GM18873 (cell line): ENCODE measurements around the gene PNLIPRP1.

Experiments
- ATAC-seq: cut with Tn5 transposase; IDR thresholded peaks from one replicate; pipeline ENCODE4 v1.9.1; 2021; ENCODE audit warnings: mild to moderate bottlenecking, moderate library complexity, moderate number of reproducible peaks; ENCODE audit not compliant: unreplicated experiment, low FRiP score

PNLIPRP1 gene

DNA sequence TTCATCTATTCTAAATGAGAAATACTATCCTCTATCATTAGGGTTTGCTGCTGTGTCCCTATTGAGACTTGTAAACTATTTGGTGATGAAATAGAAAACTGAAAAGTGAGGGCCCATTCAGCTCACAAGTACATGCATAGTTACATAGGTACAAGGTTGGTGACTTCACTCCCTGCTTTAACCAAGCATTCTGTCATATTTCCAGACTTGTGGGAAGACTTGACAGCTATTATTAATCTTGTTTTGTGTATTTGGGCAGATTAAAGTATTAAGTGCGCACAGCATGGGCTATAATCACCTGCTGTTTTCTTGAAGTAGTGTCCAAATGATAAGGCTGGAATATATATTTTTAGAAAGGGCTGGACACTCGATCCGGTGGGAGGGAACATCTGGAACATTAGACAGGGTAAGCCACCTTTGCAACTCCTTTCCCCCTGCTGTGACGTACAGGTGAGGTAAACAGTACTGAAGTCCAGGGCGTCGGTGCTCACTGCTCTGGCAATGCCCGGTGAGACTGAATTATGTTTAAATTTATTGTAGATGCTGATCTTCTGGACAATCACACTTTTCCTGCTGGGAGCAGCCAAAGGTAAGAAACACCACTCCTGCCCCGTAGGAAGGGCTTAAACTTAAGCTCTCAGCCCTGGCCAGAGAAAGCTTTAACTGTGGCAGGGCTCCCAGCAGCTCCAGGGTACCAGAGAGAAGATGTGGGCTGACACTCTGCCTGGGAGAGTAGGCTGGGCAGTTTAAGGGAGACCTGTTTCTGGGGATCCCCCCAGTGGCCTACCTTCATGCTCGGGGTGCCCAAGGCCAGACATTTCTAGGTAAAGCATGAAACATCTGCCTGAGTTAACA lies at the start of gene PNLIPRP1:
PNLIPRP1 (plus strand) TSS at position 370 of the 855 bp plus-strand sequence; CDS start at position 541, 171 bp downstream.
- ATAC-seq = no peak

GRCh38 chr10:116542007-116542677 lies 48.6 kb upstream of the PNLIPRP1 start:
- ATAC-seq = no peak

- ATAC-seq = no peak
Measured at GRCh38 chr10:116545122-116545521, 45.6 kb upstream of the PNLIPRP1 start.

GRCh38 chr10:116545756-116546155 lies 45.0 kb upstream of the PNLIPRP1 start, which contains the start of gene PNLIP:
PNLIP (plus strand) TSS chr10:116545931; CDS start chr10:116546093, 162 bp downstream.
- ATAC-seq = no peak

GRCh38 chr10:116548301-116548700 lies 42.5 kb upstream of the PNLIPRP1 start:
- ATAC-seq = no peak

DNA sequence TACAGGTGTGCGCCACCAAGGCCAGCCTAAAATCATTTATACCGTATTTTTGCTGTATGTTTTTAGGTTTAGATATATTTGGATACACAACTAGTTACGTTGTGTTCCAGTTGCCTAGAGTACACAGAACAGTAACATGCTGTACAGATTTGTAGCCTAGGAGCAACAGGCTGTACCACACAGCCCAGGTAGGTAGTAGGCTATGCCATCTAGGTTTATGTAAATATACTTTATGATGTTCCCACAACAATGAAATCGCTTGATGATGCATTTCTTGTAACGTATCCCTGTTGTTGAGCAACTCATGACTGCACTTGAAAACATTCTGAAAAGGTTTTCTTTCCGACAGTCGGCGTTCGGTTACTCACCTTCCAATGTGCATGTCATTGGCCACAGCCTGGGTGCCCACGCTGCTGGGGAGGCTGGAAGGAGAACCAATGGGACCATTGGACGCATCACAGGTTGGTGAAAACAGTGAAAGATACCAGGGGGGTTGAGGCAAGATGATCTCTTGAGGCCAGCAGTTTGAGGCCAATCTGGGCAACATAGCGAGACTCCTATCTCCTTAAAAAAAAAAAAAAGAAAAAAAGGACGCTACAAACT lies 37.3 kb upstream of the PNLIPRP1 start:
- ATAC-seq = no peak

- no peak for ATAC-seq
Measured at GRCh38 chr10:116554628-116555027, 36.1 kb upstream of the PNLIPRP1 start.

- no peak for ATAC-seq
Measured at GRCh38 chr10:116555880-116556279, 34.9 kb upstream of the PNLIPRP1 start.

- no peak for ATAC-seq
Measured at GRCh38 chr10:116557305-116557880, 33.4 kb upstream of the PNLIPRP1 start.

- no peak for ATAC-seq
Measured at GRCh38 chr10:116565534-116565933, 25.2 kb upstream of the PNLIPRP1 start.

GRCh38 chr10:116566932-116567331 lies 23.8 kb upstream of the PNLIPRP1 start:
- ATAC-seq = no peak

- ATAC-seq = no peak
Measured at GRCh38 chr10:116567335-116567734, 23.4 kb upstream of the PNLIPRP1 start.

DNA sequence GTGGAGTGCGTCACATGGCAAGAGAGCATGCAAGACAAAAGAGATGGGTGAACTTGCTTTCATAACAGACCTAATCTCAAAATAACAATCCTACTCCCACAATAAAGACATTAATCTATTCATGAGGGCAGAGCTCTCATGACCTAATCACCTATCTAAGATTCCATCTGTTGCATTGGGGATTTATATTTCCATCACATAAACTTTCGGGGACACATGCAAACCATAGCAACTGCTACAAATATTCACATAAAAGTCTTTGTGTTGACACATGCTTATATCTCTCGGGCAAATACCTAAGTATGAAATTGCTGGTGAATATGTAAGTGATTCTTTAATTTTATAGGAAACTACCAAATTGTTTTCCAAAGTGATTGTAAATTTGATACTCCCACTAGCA lies 16.0 kb upstream of the PNLIPRP1 start:
- ATAC-seq = no peak

- ATAC-seq = no peak
Measured at GRCh38 chr10:116587878-116588591, 2.7 kb upstream of the PNLIPRP1 start.

DNA sequence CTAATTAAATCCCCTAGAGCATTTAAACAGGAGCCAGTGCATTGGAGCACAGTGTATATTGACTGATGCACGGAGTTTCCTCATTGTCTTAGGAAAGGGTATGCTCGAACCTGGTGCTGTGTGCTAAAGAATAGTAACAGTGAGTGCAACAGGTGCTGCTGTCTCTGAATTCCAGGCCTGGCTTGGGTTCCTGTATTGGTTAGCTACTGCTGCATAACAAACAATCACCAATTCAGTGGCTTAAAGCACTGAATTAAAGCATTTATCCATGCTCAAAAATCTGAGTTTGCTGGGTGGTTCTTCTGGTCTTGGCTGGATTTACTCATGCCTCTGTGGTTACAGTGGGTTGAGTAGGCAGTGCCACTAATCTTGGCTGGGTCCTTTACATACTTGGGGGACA lies 1.8 kb upstream of the PNLIPRP1 start:
- ATAC-seq = no peak

DNA sequence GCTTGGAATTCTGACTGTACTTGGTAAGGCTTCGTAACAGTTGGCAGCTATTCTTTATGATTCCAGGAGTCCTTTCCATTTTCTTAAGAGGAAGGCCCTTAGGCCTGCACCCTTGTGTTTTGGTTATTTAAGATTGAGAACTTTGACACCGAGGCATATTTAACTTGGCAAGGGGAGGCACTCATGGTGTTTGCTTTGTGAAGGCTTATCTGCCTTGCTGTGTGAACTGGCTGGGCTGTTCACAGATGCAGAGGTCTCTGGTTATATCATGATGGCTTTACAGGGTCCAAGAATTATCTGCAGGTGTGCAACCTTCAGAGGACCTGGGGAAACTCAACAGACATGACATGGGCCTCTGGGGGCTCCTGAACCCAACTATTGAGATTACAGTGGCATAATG lies 833 bp upstream of the PNLIPRP1 start:
- ATAC-seq = no peak

DNA sequence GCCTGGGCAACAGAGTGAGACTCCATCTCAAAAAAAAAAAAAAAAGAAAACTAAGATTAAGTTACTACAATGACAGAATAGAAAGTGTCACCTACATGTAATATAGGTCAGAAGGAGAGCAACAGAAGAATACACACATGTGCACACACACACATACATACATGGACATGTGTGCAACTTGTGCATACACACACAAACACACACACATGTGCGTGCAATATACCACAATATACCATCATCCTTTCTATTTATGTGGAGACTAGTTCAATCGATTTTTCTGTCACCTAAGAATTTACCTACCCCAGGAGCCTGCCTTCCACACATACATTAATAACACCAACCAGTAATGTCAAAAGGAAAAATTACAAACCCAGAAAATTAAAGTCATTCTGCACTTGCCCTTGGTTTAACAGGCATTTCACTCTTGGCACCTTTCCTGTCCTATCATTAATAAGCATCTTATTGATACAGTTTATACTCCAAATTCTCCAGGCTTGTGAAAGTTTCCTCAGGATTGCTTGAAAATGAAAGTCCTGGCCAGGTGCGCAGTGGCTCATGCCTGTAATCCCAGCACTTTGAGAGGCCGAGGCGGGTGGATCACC lies 2.5 kb downstream of the PNLIPRP1 start:
- ATAC-seq = no peak

GRCh38 chr10:116594525-116595035 lies 3.8 kb downstream of the PNLIPRP1 start:
- no peak for ATAC-seq

DNA sequence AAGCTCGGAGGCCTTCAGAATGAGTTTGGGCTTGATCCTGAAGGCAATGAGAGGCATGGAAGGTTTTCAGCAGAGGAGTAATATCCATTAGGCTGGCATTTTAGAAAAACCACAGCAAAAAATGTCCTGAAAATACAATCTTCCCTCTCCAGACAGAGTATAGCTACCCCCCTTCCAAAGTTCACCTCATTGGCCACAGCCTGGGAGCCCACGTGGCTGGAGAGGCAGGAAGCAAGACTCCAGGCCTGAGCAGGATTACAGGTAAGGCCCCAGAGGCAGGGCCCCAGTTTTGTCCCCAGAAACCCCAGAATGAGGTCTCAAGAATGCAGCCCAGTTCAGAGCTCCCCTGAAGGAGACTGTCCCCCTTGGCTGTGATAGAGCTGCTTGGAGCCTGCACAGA lies 5.3 kb downstream of the PNLIPRP1 start:
- ATAC-seq = no peak

DNA sequence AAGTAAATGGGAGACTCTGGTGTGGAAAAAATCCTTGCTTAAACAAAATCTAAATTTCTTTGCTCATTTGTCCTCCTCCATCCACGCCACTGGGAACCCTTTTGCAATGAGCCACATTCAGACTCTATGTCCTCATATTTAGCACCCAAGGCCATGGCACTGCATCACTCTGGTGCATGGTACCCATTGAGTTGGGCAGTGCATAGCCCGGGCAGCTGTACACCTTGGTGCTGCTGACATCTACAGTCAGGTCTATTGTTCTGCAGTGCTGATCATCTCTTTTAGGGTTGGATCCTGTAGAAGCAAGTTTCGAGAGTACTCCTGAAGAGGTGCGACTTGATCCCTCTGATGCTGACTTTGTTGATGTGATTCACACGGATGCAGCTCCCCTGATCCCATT lies 6.8 kb downstream of the PNLIPRP1 start:
- no peak for ATAC-seq
